GM12878 (cell line): ENCODE measurements around the gene SEPTIN6. TPM values are rescaled to one million over a fixed set of nuclear protein-coding genes. Genes with fewer than 3 reads are reported as not detected.

Source experiments
- ATAC-seq: fragments of 200-7000 bp; cut with Tn5 transposase; 3 replicates; pipeline ENCODE4 v1.9.1; 2020; ENCODE audit warnings: mild to moderate bottlenecking, moderate library complexity
- BruUV-seq: library from RNA; stranded (reverse); fragments of 400-500 nt; replicated peaks from 2 replicates; lab custom pipeline; 2021; lab: Mats Ljungman, UMichigan
- CTCF ChIA-PET: fragments of 300-600 bp; sonication (Branson Sonifier 250); formaldehyde crosslinking; extraction: SDS; loops from one replicate; lab custom pipeline; 2021; ENCODE audit warnings: inconsistent platforms; lab: Yijun Ruan, JAX
- POLR2A ChIA-PET: fragments of 350-600 bp; formaldehyde crosslinking; extraction: SDS; loops from one replicate; lab custom pipeline; 2021; ENCODE audit warnings: inconsistent platforms; lab: Charles Lee
- RAD21 ChIA-PET: fragments of 300-600 bp; sonication (Branson Sonifier 250); formaldehyde crosslinking; loops from one replicate; lab custom pipeline; 2023; ENCODE audit warnings: antibody characterized with exemption; ENCODE audit not compliant: unreplicated experiment; lab: Charles Lee
- SMC1A ChIA-PET: fragments of 300-600 bp; sonication (Branson Sonifier 250); formaldehyde crosslinking; loops from one replicate; lab custom pipeline; 2023; ENCODE audit not compliant: unreplicated experiment, uncharacterized antibody; lab: Charles Lee
- DNase-seq: peaks from one replicate; pipeline ENCODE4 v3.0.0-alpha.2; 2011; ENCODE audit warnings: low read depth, low spot score
- FAIRE-seq: peaks from 3 replicates; lab custom pipeline; 2011; peaks lifted over from hg19 to GRCh38; lab: Jason Lieb, UNC
- H2AFZ ChIP-seq: 2 replicates; pipeline ENCODE4 v1.6.0; 2011; ENCODE audit warnings: low read depth, low read length, control low read depth; ENCODE audit not compliant: control insufficient read depth
- H3K27ac ChIP-seq: 2 replicates; pipeline ENCODE4 v1.5.1; 2011; ENCODE audit warnings: control low read depth; ENCODE audit not compliant: control insufficient read depth, insufficient read depth
- H3K27me3 ChIP-seq, 2 experiments: replicated peaks in 1 of 2; 2 replicates each; pipeline versions ENCODE4 v1.6.0 to v1.6.1; 2011; ENCODE audit warnings: low read length in 1 of 2; ENCODE audit not compliant: control insufficient read depth in 2 of 2, insufficient read depth in 2 of 2
- H3K36me3 ChIP-seq, 2 experiments: 2 replicates each; pipeline ENCODE4 v1.5.1; 2011; ENCODE audit warnings: low read length in 1 of 2; ENCODE audit not compliant: control insufficient read depth in 2 of 2, insufficient read depth in 2 of 2
- H3K4me1 ChIP-seq: 2 replicates; pipeline ENCODE4 v1.6.1; 2011; ENCODE audit warnings: mild to moderate bottlenecking, low read length, moderate library complexity, mixed read lengths; ENCODE audit not compliant: control insufficient read depth, insufficient read depth
- H3K4me2 ChIP-seq: 2 replicates; pipeline ENCODE4 v1.6.0; 2011; ENCODE audit warnings: control low read depth; ENCODE audit not compliant: control insufficient read depth, insufficient read depth
- H3K4me3 ChIP-seq: fragments of 200-600 bp; sonication (generic); 2 replicates; pipeline ENCODE4 v1.5.1; 2016
- H3K79me2 ChIP-seq: 2 replicates; pipeline ENCODE4 v1.6.0; 2011; ENCODE audit warnings: low read length; ENCODE audit not compliant: control insufficient read depth, insufficient read depth
- H3K9ac ChIP-seq: 2 replicates; pipeline ENCODE4 v1.8.0; 2011; ENCODE audit warnings: low read length, control low read depth, mixed read lengths; ENCODE audit not compliant: control insufficient read depth, insufficient read depth
- H3K9me3 ChIP-seq: replicated peaks from 3 replicates; pipeline ENCODE4 v1.5.1; 2011; ENCODE audit warnings: mild to moderate bottlenecking, low read length; ENCODE audit not compliant: control insufficient read depth, insufficient read depth
- H4K20me1 ChIP-seq: 2 replicates; pipeline ENCODE4 v1.6.0; 2011; ENCODE audit not compliant: control insufficient read depth, insufficient read depth
- ATF7 ChIP-seq: fragments of 450-650 bp; IDR thresholded peaks from 2 replicates; pipeline ENCODE4 v1.6.1; 2016; ENCODE audit warnings: low read depth, mild to moderate bottlenecking
- BHLHE40 ChIP-seq, 2 experiments: fragments of 450-650 bp in 1 of 2; IDR thresholded peaks; 2 replicates each; pipeline ENCODE4 v1.6.1; 2011 to 2017; ENCODE audit warnings: low read depth in 2 of 2, borderline replicate concordance in 1 of 2, improper control_type of control experiment in 1 of 2, low read length in 1 of 2, mild to moderate bottlenecking in 1 of 2
- CREM ChIP-seq: IDR thresholded peaks from 2 replicates; pipeline ENCODE4 v1.6.1; 2014; ENCODE audit warnings: antibody characterized with exemption, low read depth
- DPF2 ChIP-seq: fragments of 450-650 bp; IDR thresholded peaks from 2 replicates; pipeline ENCODE4 v1.6.1; 2017; ENCODE audit warnings: mild to moderate bottlenecking
- HCFC1 ChIP-seq: fragments of 150-350 bp; IDR thresholded peaks from 2 replicates; pipeline ENCODE4 v1.6.1; 2014; ENCODE audit warnings: low read length
- MEF2A ChIP-seq: IDR thresholded peaks from 2 replicates; pipeline ENCODE4 v1.6.1; 2011; ENCODE audit warnings: low read depth, mild to moderate bottlenecking, low read length, moderate library complexity; ENCODE audit not compliant: insufficient read depth
- NFYB ChIP-seq: IDR thresholded peaks from 2 replicates; pipeline ENCODE4 v1.6.1; 2011; ENCODE audit warnings: low read depth, mild to moderate bottlenecking, low read length, improper control_type of control experiment, moderate library complexity; ENCODE audit not compliant: insufficient read depth
- PAX5 ChIP-seq: IDR thresholded peaks from 2 replicates; pipeline ENCODE4 v1.6.1; 2011; ENCODE audit warnings: low read depth, low read length, borderline replicate concordance
- PML ChIP-seq: IDR thresholded peaks from 2 replicates; pipeline ENCODE4 v1.6.1; 2012; ENCODE audit warnings: low read length, inconsistent platforms
- RAD51 ChIP-seq: fragments of 450-650 bp; IDR thresholded peaks from 2 replicates; pipeline ENCODE4 v1.6.1; 2016; ENCODE audit warnings: moderate library complexity, mild to moderate bottlenecking, inconsistent platforms
- RCOR1 ChIP-seq: conservative IDR thresholded peaks from 2 replicates; pipeline ENCODE4 v1.6.1; 2012; ENCODE audit warnings: low read depth, low read length, improper control_type of control experiment
- ZNF207 ChIP-seq: fragments of 450-650 bp; IDR thresholded peaks from 2 replicates; pipeline ENCODE4 v1.6.1; 2014; ENCODE audit warnings: antibody characterized with exemption, mild to moderate bottlenecking, borderline replicate concordance
- WGBS: methylation state at CpG from one replicate; pipeline ENCODE4 v1.1.6; 2016; ENCODE audit warnings: low lambda C conversion rate; ENCODE audit not compliant: insufficient replicate concordance, insufficient coverage; ENCODE audit errors: missing lambda C conversion rate; 5-methylcytosine and 5-hydroxymethylcytosine counted together
- in situ Hi-C: fragments of 300-500 bp; cut with MboI; formaldehyde crosslinking; loops from 9 replicates; pipeline ENCODE4 v1.14.3; 2018; ENCODE audit warnings: mixed read lengths
- intact Hi-C: fragments of 100-400 bp; cut with micrococcal nuclease; formaldehyde crosslinking; loops from one replicate; pipeline ENCODE4 v1.14.2; 2022; ENCODE audit not compliant: unreplicated experiment
- polyA plus RNA-seq, 11 experiments: library from polyadenylated mRNA; depleted of rRNA in 4 of 11; unstranded in 6 of 11; stranded (reverse) in 5 of 11; fragments of >200 nt; fragmentation: Nextera tagmentation in 4 of 11; fragmentation: Illumina TruSeq in 1 of 11; extraction: Ambion mirVana in 4 of 11; extraction: Trizol in 1 of 11; gene quantifications; 1 replicate in 1 of 11; 2 replicates in 10 of 11; pipeline versions ENCODE4 v1.2.1 to v1.2.3, GENCODE V29; 2011 to 2016; ENCODE audit warnings: inconsistent platforms in 2 of 11, missing spikeins in 2 of 11, low read depth in 1 of 11
- total RNA-seq, 4 experiments: library from RNA; depleted of rRNA in 3 of 4; stranded (reverse); fragments of >200 nt in 3 of 4; fragmentation: Illumina TruSeq in 1 of 4; extraction: Trizol in 1 of 4; gene quantifications; 2 replicates each; pipeline versions ENCODE4 v1.2.1 to v1.2.3, GENCODE V29; 2013 to 2021
- TF ChIP-seq, protein P1 (sequence below): fragments of 450-650 bp; IDR thresholded peaks from 2 replicates; pipeline ENCODE4 v1.6.1; 2017; ENCODE audit warnings: mild to moderate bottlenecking, moderate library complexity
- TF ChIP-seq, protein P2 (sequence below): fragments of 450-650 bp; IDR thresholded peaks from 2 replicates; pipeline ENCODE4 v1.6.1; 2017; ENCODE audit warnings: mild to moderate bottlenecking, moderate library complexity
- TF ChIP-seq, protein P3 (sequence below): fragments of 450-650 bp; IDR thresholded peaks from 2 replicates; pipeline ENCODE4 v1.6.1; 2017; ENCODE audit warnings: low read depth, mild to moderate bottlenecking, moderate library complexity

SEPTIN6 gene
- total and polyA plus RNA-seq, 10 of the 15 experiments (the other 5 are each of a cell fraction or from before 2014, with no cell fraction given) = 37.2 to 353 (median 154) TPM

DNA sequence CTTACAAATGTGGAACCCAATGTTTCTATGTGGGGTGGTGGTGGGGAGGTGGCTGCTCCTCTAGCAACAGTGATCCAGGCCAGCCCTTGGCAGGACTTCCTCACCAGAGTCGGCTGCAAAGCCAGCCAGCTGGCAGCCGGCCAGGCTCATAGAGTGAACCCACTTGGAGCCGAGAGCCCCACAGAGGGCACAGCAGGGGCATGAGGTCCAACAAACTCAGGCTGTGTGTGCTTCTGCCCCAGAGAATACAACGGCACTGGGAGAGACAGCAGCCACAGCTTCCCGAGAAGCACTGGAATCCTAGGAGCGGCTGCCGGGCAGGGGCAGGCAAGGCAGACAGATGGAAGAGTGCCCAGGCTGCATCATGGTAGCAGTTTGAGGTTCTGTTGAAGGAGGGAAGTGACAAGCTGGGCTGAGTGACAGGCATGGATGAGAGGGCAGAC is 42.0 kb upstream of the SEPTIN6 start:
- H3K4me1 ChIP-seq = no peaks in the 10 kb centered on the region
- no peak overlapping the region for H3K4me2 ChIP-seq
- CTCF ChIA-PET = interaction anchor here (1.0 to 10.0 kb wide), 10 partner anchors 14 to 218 kb away, joined by 3 to 89 read pairs (median 5); no protein-coding TSS in a partner anchor
- 48% methylated on average over 7 of the region's 7 CpGs for WGBS
- H2AFZ ChIP-seq = no peak overlapping the region
- no peak overlapping the region for H3K9ac ChIP-seq
- no peaks in the 10 kb centered on the region for H3K27me3 ChIP-seq
- H3K9me3 ChIP-seq = no peaks in the 10 kb centered on the region
- H3K4me3 ChIP-seq = no peak overlapping the region
- no peaks in the 10 kb centered on the region for H4K20me1 ChIP-seq
- intact Hi-C loops = no loop called here
- in situ Hi-C loops = loop anchor here (5.0 kb wide), 1 partner anchor 218 kb away; no protein-coding TSS in a partner anchor
- POLR2A ChIA-PET = no interaction called here
- RAD21 ChIA-PET = interaction anchor here (0.9 to 1.6 kb wide), 3 partner anchors 9 to 115 kb away, joined by 4 to 7 read pairs (median 5); no protein-coding TSS in a partner anchor
- H3K36me3 ChIP-seq = no peaks in the 10 kb centered on the region
- no peaks in the 10 kb centered on the region for H3K79me2 ChIP-seq
- FAIRE-seq (no peak), ATAC-seq (no peak), DNase-seq (no peak)
- no peak overlapping the region for H3K27ac ChIP-seq
- no TSS peak for BruUV-seq
- SMC1A ChIA-PET = interaction anchor here (0.7 to 2.0 kb wide), 5 partner anchors 9 to 237 kb away, joined by 3 to 6 read pairs (median 4); no protein-coding TSS in a partner anchor
- no peak for TF ChIP-seq DPF2
- TF ChIP-seq BHLHE40 (IDR thresholded peaks at IDR 0.05; ENCODE audit: borderline replicate concordance in 1 of 2, low read depth in 2 of 2, low read length in 1 of 2) = no peak
- TF ChIP-seq RAD51 = no peak
- no peak for TF ChIP-seq RCOR1
- TF ChIP-seq HCFC1 = no peak
- no peak for TF ChIP-seq ZNF207
- TF ChIP-seq CREM = no peak
- TF ChIP-seq PAX5 = no peak
- no peak for TF ChIP-seq NFYB
- TF ChIP-seq, protein P1, sequence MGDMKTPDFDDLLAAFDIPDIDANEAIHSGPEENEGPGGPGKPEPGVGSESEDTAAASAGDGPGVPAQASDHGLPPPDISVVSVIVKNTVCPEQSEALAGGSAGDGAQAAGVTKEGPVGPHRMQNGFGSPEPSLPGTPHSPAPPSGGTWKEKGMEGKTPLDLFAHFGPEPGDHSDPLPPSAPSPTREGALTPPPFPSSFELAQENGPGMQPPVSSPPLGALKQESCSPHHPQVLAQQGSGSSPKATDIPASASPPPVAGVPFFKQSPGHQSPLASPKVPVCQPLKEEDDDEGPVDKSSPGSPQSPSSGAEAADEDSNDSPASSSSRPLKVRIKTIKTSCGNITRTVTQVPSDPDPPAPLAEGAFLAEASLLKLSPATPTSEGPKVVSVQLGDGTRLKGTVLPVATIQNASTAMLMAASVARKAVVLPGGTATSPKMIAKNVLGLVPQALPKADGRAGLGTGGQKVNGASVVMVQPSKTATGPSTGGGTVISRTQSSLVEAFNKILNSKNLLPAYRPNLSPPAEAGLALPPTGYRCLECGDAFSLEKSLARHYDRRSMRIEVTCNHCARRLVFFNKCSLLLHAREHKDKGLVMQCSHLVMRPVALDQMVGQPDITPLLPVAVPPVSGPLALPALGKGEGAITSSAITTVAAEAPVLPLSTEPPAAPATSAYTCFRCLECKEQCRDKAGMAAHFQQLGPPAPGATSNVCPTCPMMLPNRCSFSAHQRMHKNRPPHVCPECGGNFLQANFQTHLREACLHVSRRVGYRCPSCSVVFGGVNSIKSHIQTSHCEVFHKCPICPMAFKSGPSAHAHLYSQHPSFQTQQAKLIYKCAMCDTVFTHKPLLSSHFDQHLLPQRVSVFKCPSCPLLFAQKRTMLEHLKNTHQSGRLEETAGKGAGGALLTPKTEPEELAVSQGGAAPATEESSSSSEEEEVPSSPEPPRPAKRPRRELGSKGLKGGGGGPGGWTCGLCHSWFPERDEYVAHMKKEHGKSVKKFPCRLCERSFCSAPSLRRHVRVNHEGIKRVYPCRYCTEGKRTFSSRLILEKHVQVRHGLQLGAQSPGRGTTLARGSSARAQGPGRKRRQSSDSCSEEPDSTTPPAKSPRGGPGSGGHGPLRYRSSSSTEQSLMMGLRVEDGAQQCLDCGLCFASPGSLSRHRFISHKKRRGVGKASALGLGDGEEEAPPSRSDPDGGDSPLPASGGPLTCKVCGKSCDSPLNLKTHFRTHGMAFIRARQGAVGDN = no peak
- no peak for TF ChIP-seq ATF7
- TF ChIP-seq, protein P2, sequence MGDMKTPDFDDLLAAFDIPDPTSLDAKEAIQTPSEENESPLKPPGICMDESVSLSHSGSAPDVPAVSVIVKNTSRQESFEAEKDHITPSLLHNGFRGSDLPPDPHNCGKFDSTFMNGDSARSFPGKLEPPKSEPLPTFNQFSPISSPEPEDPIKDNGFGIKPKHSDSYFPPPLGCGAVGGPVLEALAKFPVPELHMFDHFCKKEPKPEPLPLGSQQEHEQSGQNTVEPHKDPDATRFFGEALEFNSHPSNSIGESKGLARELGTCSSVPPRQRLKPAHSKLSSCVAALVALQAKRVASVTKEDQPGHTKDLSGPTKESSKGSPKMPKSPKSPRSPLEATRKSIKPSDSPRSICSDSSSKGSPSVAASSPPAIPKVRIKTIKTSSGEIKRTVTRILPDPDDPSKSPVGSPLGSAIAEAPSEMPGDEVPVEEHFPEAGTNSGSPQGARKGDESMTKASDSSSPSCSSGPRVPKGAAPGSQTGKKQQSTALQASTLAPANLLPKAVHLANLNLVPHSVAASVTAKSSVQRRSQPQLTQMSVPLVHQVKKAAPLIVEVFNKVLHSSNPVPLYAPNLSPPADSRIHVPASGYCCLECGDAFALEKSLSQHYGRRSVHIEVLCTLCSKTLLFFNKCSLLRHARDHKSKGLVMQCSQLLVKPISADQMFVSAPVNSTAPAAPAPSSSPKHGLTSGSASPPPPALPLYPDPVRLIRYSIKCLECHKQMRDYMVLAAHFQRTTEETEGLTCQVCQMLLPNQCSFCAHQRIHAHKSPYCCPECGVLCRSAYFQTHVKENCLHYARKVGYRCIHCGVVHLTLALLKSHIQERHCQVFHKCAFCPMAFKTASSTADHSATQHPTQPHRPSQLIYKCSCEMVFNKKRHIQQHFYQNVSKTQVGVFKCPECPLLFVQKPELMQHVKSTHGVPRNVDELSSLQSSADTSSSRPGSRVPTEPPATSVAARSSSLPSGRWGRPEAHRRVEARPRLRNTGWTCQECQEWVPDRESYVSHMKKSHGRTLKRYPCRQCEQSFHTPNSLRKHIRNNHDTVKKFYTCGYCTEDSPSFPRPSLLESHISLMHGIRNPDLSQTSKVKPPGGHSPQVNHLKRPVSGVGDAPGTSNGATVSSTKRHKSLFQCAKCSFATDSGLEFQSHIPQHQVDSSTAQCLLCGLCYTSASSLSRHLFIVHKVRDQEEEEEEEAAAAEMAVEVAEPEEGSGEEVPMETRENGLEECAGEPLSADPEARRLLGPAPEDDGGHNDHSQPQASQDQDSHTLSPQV = no peak
- no peak for TF ChIP-seq MEF2A
- TF ChIP-seq, protein P3, sequence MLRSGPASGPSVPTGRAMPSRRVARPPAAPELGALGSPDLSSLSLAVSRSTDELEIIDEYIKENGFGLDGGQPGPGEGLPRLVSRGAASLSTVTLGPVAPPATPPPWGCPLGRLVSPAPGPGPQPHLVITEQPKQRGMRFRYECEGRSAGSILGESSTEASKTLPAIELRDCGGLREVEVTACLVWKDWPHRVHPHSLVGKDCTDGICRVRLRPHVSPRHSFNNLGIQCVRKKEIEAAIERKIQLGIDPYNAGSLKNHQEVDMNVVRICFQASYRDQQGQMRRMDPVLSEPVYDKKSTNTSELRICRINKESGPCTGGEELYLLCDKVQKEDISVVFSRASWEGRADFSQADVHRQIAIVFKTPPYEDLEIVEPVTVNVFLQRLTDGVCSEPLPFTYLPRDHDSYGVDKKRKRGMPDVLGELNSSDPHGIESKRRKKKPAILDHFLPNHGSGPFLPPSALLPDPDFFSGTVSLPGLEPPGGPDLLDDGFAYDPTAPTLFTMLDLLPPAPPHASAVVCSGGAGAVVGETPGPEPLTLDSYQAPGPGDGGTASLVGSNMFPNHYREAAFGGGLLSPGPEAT = no peak
- no peak for TF ChIP-seq PML
